ENCODE results near the gene GRB10. TPM values are rescaled to one million over a fixed set of nuclear protein-coding genes. Genes with fewer than 3 reads are reported as not detected.
A peak's percentile ranks its signal among the peaks of the same experiment; 100 is the strongest.

GRB10 gene
- total and polyA plus RNA-seq, 2 experiments from 2014 or later, result 35.0 to 154 TPM

DNA sequence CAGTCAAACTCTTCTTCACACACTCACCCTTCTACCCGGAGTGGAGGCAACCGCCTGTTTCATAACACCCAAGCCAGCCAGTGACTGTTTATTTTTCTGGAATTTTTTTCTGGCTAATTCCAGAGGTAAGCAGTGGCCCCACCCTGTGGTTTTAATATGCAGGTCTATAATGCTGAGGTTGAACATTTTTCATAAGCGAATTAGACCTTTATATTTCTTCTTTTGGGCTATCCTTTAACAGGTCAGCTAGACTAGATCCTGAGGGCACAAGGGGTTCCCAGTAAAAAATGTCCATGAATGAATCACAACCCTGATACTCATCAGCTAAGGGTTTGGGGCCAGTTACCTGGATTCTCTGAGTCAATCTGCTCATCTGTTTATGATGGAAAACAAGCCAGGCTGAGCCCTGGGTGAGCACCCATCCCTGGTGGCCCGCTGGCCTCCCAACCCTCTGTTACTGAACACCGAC is 76.2 kb downstream of the GRB10 start (continued):
- no peak for TF ChIP-seq POLR2AphosphoS5 (IDR thresholded peaks at IDR 0.05; ENCODE audit: low read depth)
- TF ChIP-seq NANOG (IDR thresholded peaks at IDR 0.05; ENCODE audit: borderline replicate concordance), result no peak
- TF ChIP-seq, protein P1, sequence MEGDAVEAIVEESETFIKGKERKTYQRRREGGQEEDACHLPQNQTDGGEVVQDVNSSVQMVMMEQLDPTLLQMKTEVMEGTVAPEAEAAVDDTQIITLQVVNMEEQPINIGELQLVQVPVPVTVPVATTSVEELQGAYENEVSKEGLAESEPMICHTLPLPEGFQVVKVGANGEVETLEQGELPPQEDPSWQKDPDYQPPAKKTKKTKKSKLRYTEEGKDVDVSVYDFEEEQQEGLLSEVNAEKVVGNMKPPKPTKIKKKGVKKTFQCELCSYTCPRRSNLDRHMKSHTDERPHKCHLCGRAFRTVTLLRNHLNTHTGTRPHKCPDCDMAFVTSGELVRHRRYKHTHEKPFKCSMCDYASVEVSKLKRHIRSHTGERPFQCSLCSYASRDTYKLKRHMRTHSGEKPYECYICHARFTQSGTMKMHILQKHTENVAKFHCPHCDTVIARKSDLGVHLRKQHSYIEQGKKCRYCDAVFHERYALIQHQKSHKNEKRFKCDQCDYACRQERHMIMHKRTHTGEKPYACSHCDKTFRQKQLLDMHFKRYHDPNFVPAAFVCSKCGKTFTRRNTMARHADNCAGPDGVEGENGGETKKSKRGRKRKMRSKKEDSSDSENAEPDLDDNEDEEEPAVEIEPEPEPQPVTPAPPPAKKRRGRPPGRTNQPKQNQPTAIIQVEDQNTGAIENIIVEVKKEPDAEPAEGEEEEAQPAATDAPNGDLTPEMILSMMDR (conservative IDR thresholded peaks at IDR 0.05; ENCODE audit: low read depth in 2 of 2), result no peak
- TF ChIP-seq, protein P2, sequence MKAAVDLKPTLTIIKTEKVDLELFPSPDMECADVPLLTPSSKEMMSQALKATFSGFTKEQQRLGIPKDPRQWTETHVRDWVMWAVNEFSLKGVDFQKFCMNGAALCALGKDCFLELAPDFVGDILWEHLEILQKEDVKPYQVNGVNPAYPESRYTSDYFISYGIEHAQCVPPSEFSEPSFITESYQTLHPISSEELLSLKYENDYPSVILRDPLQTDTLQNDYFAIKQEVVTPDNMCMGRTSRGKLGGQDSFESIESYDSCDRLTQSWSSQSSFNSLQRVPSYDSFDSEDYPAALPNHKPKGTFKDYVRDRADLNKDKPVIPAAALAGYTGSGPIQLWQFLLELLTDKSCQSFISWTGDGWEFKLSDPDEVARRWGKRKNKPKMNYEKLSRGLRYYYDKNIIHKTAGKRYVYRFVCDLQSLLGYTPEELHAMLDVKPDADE (IDR thresholded peaks at IDR 0.05), result no peak
- no peak for TF ChIP-seq EZH2 (IDR thresholded peaks at IDR 0.05; ENCODE audit: low read depth, unreplicated experiment)
- no peak for TF ChIP-seq JUNB (IDR thresholded peaks at IDR 0.05; ENCODE audit: unreplicated experiment)
- TF ChIP-seq ZNF114 (CRISPR knock-in tag; IDR thresholded peaks at IDR 0.05), result no peak

DNA sequence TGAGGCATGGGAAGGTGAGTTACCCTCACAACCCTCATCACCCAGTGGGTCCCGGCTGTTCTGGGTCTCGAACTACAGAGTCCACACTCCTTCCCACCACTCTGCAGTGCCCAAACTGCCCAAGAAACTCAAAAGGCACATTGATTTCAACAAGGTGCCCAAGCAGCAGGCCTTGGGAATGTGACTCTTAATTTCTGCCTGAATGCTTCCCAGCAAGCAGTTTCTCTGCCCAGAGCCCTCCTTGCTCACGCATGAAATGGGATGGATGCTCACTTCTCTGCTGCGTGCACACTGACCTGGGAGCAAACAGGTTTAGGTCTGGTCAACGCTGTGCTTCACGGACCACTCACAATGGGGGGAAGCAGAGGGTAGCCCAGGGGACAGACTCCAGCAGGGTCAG is 77.9 kb downstream of the GRB10 start:
- no peak overlapping the region for H2AFZ ChIP-seq
- 0 out of 2 replicates have a peak, but pooled peaks cover 4% of the 10 kb centered on the region for H4K20me1 ChIP-seq (replicated peaks; ENCODE audit: insufficient read depth)
- H3K4me3 ChIP-seq, result no peak overlapping the region
- peaks cover 2% of the 10 kb centered on the region for H3K27me3 Mint-ChIP-seq (ENCODE audit: insufficient read depth, low read depth, poor library complexity)
- H3K4me1 Mint-ChIP-seq, result peaks cover 57% of the 10 kb centered on the region
- no peaks in the 10 kb centered on the region for H3F3A ChIP-seq (replicated peaks; ENCODE audit: low read depth)
- peak; percentile 12 for ATAC-seq
- H3K27ac ChIP-seq (ENCODE audit: low read depth), result peak overlapping the region; percentile 56
- H3K4me3 Mint-ChIP-seq, result no peak overlapping the region
- peaks cover 52% of the 10 kb centered on the region for H3K4me1 ChIP-seq (ENCODE audit: insufficient read depth)
- peak overlapping the region; percentile 6; the same call in 1 of the 2 replicates for H3K4me2 ChIP-seq
- peaks cover 28% of the 10 kb centered on the region for H3K36me3 Mint-ChIP-seq (ENCODE audit: low read depth)
- H3K79me2 ChIP-seq (replicated peaks; ENCODE audit: insufficient read depth), result peaks cover 74% of the 10 kb centered on the region
- H3K9me2 ChIP-seq (ENCODE audit: insufficient read depth), result no peaks in the 10 kb centered on the region
- H3K27ac Mint-ChIP-seq, result peak overlapping the region; percentile 78
- no peaks in the 10 kb centered on the region for H3K27me3 ChIP-seq (ENCODE audit: insufficient read depth)
- DNase-seq (ENCODE audit: low spot score), result no peak
- H3K9me3 Mint-ChIP-seq, result no peaks in the 10 kb centered on the region
- no peaks in the 10 kb centered on the region for H3K36me3 ChIP-seq (ENCODE audit: insufficient read depth)
- TF ChIP-seq, protein P3, sequence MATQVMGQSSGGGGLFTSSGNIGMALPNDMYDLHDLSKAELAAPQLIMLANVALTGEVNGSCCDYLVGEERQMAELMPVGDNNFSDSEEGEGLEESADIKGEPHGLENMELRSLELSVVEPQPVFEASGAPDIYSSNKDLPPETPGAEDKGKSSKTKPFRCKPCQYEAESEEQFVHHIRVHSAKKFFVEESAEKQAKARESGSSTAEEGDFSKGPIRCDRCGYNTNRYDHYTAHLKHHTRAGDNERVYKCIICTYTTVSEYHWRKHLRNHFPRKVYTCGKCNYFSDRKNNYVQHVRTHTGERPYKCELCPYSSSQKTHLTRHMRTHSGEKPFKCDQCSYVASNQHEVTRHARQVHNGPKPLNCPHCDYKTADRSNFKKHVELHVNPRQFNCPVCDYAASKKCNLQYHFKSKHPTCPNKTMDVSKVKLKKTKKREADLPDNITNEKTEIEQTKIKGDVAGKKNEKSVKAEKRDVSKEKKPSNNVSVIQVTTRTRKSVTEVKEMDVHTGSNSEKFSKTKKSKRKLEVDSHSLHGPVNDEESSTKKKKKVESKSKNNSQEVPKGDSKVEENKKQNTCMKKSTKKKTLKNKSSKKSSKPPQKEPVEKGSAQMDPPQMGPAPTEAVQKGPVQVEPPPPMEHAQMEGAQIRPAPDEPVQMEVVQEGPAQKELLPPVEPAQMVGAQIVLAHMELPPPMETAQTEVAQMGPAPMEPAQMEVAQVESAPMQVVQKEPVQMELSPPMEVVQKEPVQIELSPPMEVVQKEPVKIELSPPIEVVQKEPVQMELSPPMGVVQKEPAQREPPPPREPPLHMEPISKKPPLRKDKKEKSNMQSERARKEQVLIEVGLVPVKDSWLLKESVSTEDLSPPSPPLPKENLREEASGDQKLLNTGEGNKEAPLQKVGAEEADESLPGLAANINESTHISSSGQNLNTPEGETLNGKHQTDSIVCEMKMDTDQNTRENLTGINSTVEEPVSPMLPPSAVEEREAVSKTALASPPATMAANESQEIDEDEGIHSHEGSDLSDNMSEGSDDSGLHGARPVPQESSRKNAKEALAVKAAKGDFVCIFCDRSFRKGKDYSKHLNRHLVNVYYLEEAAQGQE (IDR thresholded peaks at IDR 0.05; ENCODE audit: unreplicated experiment), result no peak
- TF ChIP-seq ZNF114 (CRISPR knock-in tag; IDR thresholded peaks at IDR 0.05) (no peak), EZH2phosphoT487 (IDR thresholded peaks at IDR 0.05; ENCODE audit: unreplicated experiment) (no peak), STAT1 (IDR thresholded peaks at IDR 0.05; ENCODE audit: unreplicated experiment) (no peak), EZH2 (IDR thresholded peaks at IDR 0.05; ENCODE audit: low read depth, unreplicated experiment) (no peak), JUNB (IDR thresholded peaks at IDR 0.05; ENCODE audit: unreplicated experiment) (no peak)
- TF ChIP-seq, protein P2 (IDR thresholded peaks at IDR 0.05), result no peak
- TF ChIP-seq, protein P4, sequence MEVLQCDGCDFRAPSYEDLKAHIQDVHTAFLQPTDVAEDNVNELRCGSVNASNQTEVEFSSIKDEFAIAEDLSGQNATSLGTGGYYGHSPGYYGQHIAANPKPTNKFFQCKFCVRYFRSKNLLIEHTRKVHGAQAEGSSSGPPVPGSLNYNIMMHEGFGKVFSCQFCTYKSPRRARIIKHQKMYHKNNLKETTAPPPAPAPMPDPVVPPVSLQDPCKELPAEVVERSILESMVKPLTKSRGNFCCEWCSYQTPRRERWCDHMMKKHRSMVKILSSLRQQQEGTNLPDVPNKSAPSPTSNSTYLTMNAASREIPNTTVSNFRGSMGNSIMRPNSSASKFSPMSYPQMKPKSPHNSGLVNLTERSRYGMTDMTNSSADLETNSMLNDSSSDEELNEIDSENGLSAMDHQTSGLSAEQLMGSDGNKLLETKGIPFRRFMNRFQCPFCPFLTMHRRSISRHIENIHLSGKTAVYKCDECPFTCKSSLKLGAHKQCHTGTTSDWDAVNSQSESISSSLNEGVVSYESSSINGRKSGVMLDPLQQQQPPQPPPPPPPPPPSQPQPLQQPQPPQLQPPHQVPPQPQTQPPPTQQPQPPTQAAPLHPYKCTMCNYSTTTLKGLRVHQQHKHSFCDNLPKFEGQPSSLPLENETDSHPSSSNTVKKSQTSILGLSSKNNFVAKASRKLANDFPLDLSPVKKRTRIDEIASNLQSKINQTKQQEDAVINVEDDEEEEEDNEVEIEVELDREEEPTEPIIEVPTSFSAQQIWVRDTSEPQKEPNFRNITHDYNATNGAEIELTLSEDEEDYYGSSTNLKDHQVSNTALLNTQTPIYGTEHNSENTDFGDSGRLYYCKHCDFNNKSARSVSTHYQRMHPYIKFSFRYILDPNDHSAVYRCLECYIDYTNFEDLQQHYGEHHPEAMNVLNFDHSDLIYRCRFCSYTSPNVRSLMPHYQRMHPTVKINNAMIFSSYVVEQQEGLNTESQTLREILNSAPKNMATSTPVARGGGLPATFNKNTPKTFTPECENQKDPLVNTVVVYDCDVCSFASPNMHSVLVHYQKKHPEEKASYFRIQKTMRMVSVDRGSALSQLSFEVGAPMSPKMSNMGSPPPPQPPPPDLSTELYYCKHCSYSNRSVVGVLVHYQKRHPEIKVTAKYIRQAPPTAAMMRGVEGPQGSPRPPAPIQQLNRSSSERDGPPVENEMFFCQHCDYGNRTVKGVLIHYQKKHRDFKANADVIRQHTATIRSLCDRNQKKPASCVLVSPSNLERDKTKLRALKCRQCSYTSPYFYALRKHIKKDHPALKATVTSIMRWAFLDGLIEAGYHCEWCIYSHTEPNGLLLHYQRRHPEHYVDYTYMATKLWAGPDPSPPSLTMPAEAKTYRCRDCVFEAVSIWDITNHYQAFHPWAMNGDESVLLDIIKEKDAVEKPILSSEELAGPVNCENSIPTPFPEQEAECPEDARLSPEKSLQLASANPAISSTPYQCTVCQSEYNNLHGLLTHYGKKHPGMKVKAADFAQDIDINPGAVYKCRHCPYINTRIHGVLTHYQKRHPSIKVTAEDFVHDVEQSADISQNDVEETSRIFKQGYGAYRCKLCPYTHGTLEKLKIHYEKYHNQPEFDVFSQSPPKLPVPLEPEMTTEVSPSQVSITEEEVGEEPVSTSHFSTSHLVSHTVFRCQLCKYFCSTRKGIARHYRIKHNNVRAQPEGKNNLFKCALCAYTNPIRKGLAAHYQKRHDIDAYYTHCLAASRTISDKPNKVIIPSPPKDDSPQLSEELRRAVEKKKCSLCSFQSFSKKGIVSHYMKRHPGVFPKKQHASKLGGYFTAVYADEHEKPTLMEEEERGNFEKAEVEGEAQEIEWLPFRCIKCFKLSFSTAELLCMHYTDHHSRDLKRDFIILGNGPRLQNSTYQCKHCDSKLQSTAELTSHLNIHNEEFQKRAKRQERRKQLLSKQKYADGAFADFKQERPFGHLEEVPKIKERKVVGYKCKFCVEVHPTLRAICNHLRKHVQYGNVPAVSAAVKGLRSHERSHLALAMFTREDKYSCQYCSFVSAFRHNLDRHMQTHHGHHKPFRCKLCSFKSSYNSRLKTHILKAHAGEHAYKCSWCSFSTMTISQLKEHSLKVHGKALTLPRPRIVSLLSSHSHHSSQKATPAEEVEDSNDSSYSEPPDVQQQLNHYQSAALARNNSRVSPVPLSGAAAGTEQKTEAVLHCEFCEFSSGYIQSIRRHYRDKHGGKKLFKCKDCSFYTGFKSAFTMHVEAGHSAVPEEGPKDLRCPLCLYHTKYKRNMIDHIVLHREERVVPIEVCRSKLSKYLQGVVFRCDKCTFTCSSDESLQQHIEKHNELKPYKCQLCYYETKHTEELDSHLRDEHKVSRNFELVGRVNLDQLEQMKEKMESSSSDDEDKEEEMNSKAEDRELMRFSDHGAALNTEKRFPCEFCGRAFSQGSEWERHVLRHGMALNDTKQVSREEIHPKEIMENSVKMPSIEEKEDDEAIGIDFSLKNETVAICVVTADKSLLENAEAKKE (CRISPR knock-in tag; IDR thresholded peaks at IDR 0.05), result no peak

All from GM23338 (cell line).